IMR-90 (cell line): ENCODE data around the gene ACYP1. TPM values are rescaled to one million over a fixed set of nuclear protein-coding genes. Genes with fewer than 3 reads are reported as not detected.
A peak's percentile ranks its signal among the peaks of the same experiment; 100 is the strongest.

Source experiments
- ATAC-seq: fragments of 200-7000 bp; cut with Tn5 transposase; 2 replicates; pipeline ENCODE4 v1.9.1; 2020; ENCODE audit warnings: low read depth, mild to moderate bottlenecking, moderate library complexity
- BruUV-seq: library from RNA; stranded (reverse); fragments of 400-500 nt; replicated peaks from 2 replicates; lab custom pipeline; 2021; lab: Mats Ljungman, UMichigan
- CTCF ChIA-PET: fragments of 300-600 bp; formaldehyde crosslinking; extraction: SDS; loops from one replicate; lab custom pipeline; 2021; ENCODE audit warnings: antibody characterized with exemption; lab: Yijun Ruan, JAX
- POLR2A ChIA-PET: fragments of 300-600 bp; sonication (Branson Sonifier 250); formaldehyde crosslinking; loops from one replicate; lab custom pipeline; 2022; ENCODE audit warnings: antibody characterized with exemption; ENCODE audit not compliant: unreplicated experiment; lab: Charles Lee
- DNase-seq: peaks from one replicate; pipeline ENCODE4 v3.0.0; 2013
- H2AFZ ChIP-seq: replicated peaks from 2 replicates; pipeline ENCODE3; 2013; ENCODE audit warnings: low read length, mild to moderate bottlenecking; ENCODE audit not compliant: poor library complexity
- H2AK5ac ChIP-seq: 2 replicates; pipeline ENCODE4 v1.6.1; 2013; ENCODE audit warnings: low read depth, low read length, inconsistent platforms
- H2AK9ac ChIP-seq: replicated peaks from 2 replicates; pipeline ENCODE3; 2013; ENCODE audit warnings: mild to moderate bottlenecking, low read depth, low read length, moderate library complexity; ENCODE audit not compliant: poor library complexity
- H2BK120ac ChIP-seq: 2 replicates; pipeline ENCODE4 v1.6.1; 2013; ENCODE audit warnings: low read depth, low read length, inconsistent platforms
- H2BK15ac ChIP-seq: 3 replicates; pipeline ENCODE4 v1.6.1; 2013; ENCODE audit warnings: low read depth, low read length, inconsistent platforms
- H2BK20ac ChIP-seq: 2 replicates; pipeline ENCODE4 v1.6.1; 2013; ENCODE audit warnings: low read depth, mild to moderate bottlenecking, inconsistent platforms, low read length, moderate library complexity
- H2BK5ac ChIP-seq: 2 replicates; pipeline ENCODE4 v1.6.1; 2013; ENCODE audit warnings: mild to moderate bottlenecking, low read depth, low read length, inconsistent platforms; ENCODE audit not compliant: poor library complexity, severe bottlenecking
- H3K14ac ChIP-seq: replicated peaks from 2 replicates; pipeline ENCODE4 v1.6.1; 2013; ENCODE audit warnings: low read depth, low read length, inconsistent platforms
- H3K18ac ChIP-seq: 2 replicates; pipeline ENCODE4 v1.6.1; 2013; ENCODE audit warnings: low read depth, low read length, control low read depth
- H3K23ac ChIP-seq: 2 replicates; pipeline ENCODE4 v1.6.1; 2013; ENCODE audit warnings: low read depth, low read length, inconsistent platforms
- H3K27ac ChIP-seq: 2 replicates; pipeline ENCODE4 v1.5.1; 2013; ENCODE audit warnings: mild to moderate bottlenecking, control low read depth, low read length; ENCODE audit not compliant: insufficient read depth
- H3K27me3 ChIP-seq: 2 replicates; pipeline ENCODE4 v1.6.1; 2013; ENCODE audit warnings: low read length; ENCODE audit not compliant: control insufficient read depth, insufficient read depth
- H3K36me3 ChIP-seq: 2 replicates; pipeline ENCODE4 v1.6.1; 2013; ENCODE audit warnings: low read length, mixed read lengths; ENCODE audit not compliant: control insufficient read depth, insufficient read depth
- H3K4ac ChIP-seq: 2 replicates; pipeline ENCODE4 v1.6.1; 2013; ENCODE audit warnings: low read depth, low read length, inconsistent platforms
- H3K4me1 ChIP-seq: 2 replicates; pipeline ENCODE4 v1.6.1; 2013; ENCODE audit warnings: low read length, mixed read lengths; ENCODE audit not compliant: control insufficient read depth, insufficient read depth
- H3K4me2 ChIP-seq: 2 replicates; pipeline ENCODE4 v1.6.1; 2013; ENCODE audit warnings: low read depth, mild to moderate bottlenecking, control low read depth, low read length, moderate library complexity
- H3K4me3 ChIP-seq: 2 replicates; pipeline ENCODE4 v1.5.1; 2013; ENCODE audit warnings: low read depth, mild to moderate bottlenecking, control low read depth, low read length, moderate library complexity; ENCODE audit not compliant: insufficient read depth
- H3K56ac ChIP-seq: 2 replicates; pipeline ENCODE4 v1.6.1; 2013; ENCODE audit warnings: low read length, inconsistent platforms; ENCODE audit not compliant: insufficient read depth; ENCODE audit errors: extremely low read depth
- H3K79me1 ChIP-seq, 2 experiments: 2 replicates each; pipeline ENCODE4 v1.6.1; 2013; ENCODE audit warnings: low read length in 2 of 2, inconsistent platforms in 1 of 2, low read depth in 1 of 2
- H3K9ac ChIP-seq: 2 replicates; pipeline ENCODE4 v1.6.1; 2013; ENCODE audit warnings: low read depth, low read length, control low read depth
- H3K9me1 ChIP-seq: 2 replicates; pipeline ENCODE4 v1.6.1; 2013; ENCODE audit warnings: low read length, inconsistent platforms; ENCODE audit not compliant: insufficient read depth
- H3K9me3 ChIP-seq: 2 replicates; pipeline ENCODE4 v1.6.1; 2013; ENCODE audit warnings: low read length; ENCODE audit not compliant: control insufficient read depth, insufficient read depth
- H4K20me1 ChIP-seq: 2 replicates; pipeline ENCODE4 v1.6.1; 2013; ENCODE audit warnings: low read length, inconsistent platforms; ENCODE audit not compliant: insufficient read depth
- H4K5ac ChIP-seq: 2 replicates; pipeline ENCODE4 v1.6.1; 2013; ENCODE audit warnings: mild to moderate bottlenecking, low read depth, low read length, control low read depth
- H4K8ac ChIP-seq, 2 experiments: 2 replicates each; pipeline ENCODE4 v1.6.1; 2013; ENCODE audit warnings: low read depth in 2 of 2, low read length in 2 of 2, control low read depth in 1 of 2, inconsistent platforms in 1 of 2
- H4K91ac ChIP-seq: 2 replicates; pipeline ENCODE4 v1.6.1; 2013; ENCODE audit warnings: low read depth, low read length, inconsistent platforms; ENCODE audit not compliant: insufficient read depth
- MAFK ChIP-seq: IDR thresholded peaks from 2 replicates; pipeline ENCODE4 v1.6.1; 2012; ENCODE audit warnings: low read depth, low read length, improper control_type of control experiment
- POLR2A ChIP-seq: IDR thresholded peaks from 2 replicates; pipeline ENCODE4 v1.6.1; 2012; ENCODE audit warnings: mild to moderate bottlenecking, low read depth, low read length
- WGBS, 2 experiments: methylation state at CpG; one replicate each; pipeline versions ENCODE4 v1.1.5 to v1.1.7; 2013; ENCODE audit warnings: missing lambda C conversion rate in 2 of 2; ENCODE audit not compliant: insufficient read length in 1 of 2; ENCODE audit errors: extremely low coverage in 2 of 2; 5-methylcytosine and 5-hydroxymethylcytosine counted together
- dilution Hi-C: fragments of 300-500 bp; cut with HindIII; formaldehyde crosslinking; loops from one replicate; pipeline ENCODE4 v1.14.3; 2018; ENCODE audit warnings: low sequenced_read_pairs; ENCODE audit not compliant: unreplicated experiment
- in situ Hi-C: fragments of 300-500 bp; cut with MboI; formaldehyde crosslinking; loops from 3 replicates; pipeline ENCODE4 v1.14.3; 2019; ENCODE audit warnings: low sequenced_read_pairs, inconsistent platforms, mixed read lengths
- intact Hi-C: fragments of 100-400 bp; cut with micrococcal nuclease; formaldehyde crosslinking; loops from 2 replicates; pipeline ENCODE4 v1.10.0; 2022
- polyA plus RNA-seq, 3 experiments: library from polyadenylated mRNA; depleted of rRNA; stranded (reverse); fragments of >200 nt; gene quantifications; 2 replicates each; pipeline ENCODE4 v1.2.3, GENCODE V29; 2012; ENCODE audit warnings: low replicate concordance in 1 of 3
- total RNA-seq: library from RNA; depleted of rRNA; stranded (reverse); fragments of >200 nt; gene quantifications from 2 replicates; pipeline ENCODE4 v1.2.3, GENCODE V29; 2012

Gene ACYP1
- total and polyA plus RNA-seq, 2 of the 4 experiments (the other 2 are of a cell fraction) = 4.1 to 24.0 TPM

GRCh38 chr14:75081660-75082229, 17.9 kb upstream of the ACYP1 start:
- Histone ChIP-seq H3K9me1 (peaks cover 3% of the 10 kb centered on the region; the same call in 1 of the 2 replicates), H3K9ac (no peak overlapping the region), H3K4ac (no peak overlapping the region), H3K56ac (no peak overlapping the region), H4K5ac (no peak overlapping the region), H2BK120ac (no peak overlapping the region), H3K27ac (no peak overlapping the region), H3K4me1 (peaks cover 6% of the 10 kb centered on the region), H4K8ac (no peak overlapping the region), H3K14ac (no peak overlapping the region), H2AK5ac (no peak overlapping the region), H3K4me2 (no peak overlapping the region), H2AFZ (no peak overlapping the region), H3K79me1 (no peaks in the 10 kb centered on the region), H2BK15ac (no peak overlapping the region), H2BK20ac (no peak overlapping the region), H3K4me3 (no peak overlapping the region), H4K20me1 (no peaks in the 10 kb centered on the region), H3K9me3 (no peaks in the 10 kb centered on the region), H3K36me3 (peaks cover 23% of the 10 kb centered on the region), H3K18ac (no peak overlapping the region), H3K27me3 (no peaks in the 10 kb centered on the region), H3K23ac (no peak overlapping the region), H2AK9ac (no peak overlapping the region), H2BK5ac (no peak overlapping the region), H4K91ac (no peak overlapping the region)
- ATAC-seq (peak; percentile 81), DNase-seq (peak; percentile 34)
- dilution Hi-C loops (no loop called here), intact Hi-C loops (no loop called here), in situ Hi-C loops (no loop called here)
- POLR2A ChIA-PET = no interaction called here
- no TSS peak for BruUV-seq
- CTCF ChIA-PET = interaction anchor here (0.6 kb wide), 1 partner anchor 11 kb away, joined by 3 read pairs; no protein-coding TSS in a partner anchor
- WGBS, 2 experiments = no CpG with 5 or more reads among the region's 2 CpGs
- TF ChIP-seq MAFK (no peak), POLR2A (no peak)
